Naive thymus-derived CD4-positive, alpha-beta T cell (primary cell): Measurements from ENCODE around the gene RPL7A. TPM values are rescaled to one million over a fixed set of nuclear protein-coding genes. Genes with fewer than 3 reads are reported as not detected.

ENCODE experiments used
- ATAC-seq: fragments of 150-1000 bp; cut with Tn5 transposase; 2 replicates; pipeline ENCODE4 v1.10.0; 2021; ENCODE audit warnings: mild to moderate bottlenecking, moderate library complexity
- CTCF ChIA-PET: fragments of 350-600 bp; sonication (Branson Sonifier 250); formaldehyde crosslinking; loops from one replicate; lab custom pipeline; 2021; ENCODE audit warnings: antibody characterized with exemption; lab: Charles Lee
- POLR2A ChIA-PET: fragments of 350-600 bp; sonication (Branson Sonifier 250); formaldehyde crosslinking; loops from one replicate; lab custom pipeline; 2021; ENCODE audit warnings: antibody characterized with exemption, inconsistent platforms; lab: Charles Lee
- DNase-seq, 9 donors: peaks; one replicate each; pipeline versions ENCODE4 v3.0.0 to v3.0.0-alpha.2; 2020 to 2022; ENCODE audit warnings: mixed read lengths in 1 of 9
- H3K27ac ChIP-seq: one replicate; pipeline ENCODE4 v1.7.0; 2013; ENCODE audit warnings: mild to moderate bottlenecking, low read depth, low read length, moderate library complexity
- H3K27me3 ChIP-seq, 2 donors: one replicate each; pipeline ENCODE4 v1.7.0; 2013; ENCODE audit warnings: low read length in 2 of 2, mild to moderate bottlenecking in 2 of 2, moderate library complexity in 2 of 2; ENCODE audit not compliant: control insufficient read depth in 2 of 2, insufficient read depth in 2 of 2
- H3K36me3 ChIP-seq, 3 experiments: 1 replicate in 2 of 3; 2 replicates in 1 of 3; pipeline ENCODE4 v1.7.0; 2013; ENCODE audit warnings: low read length in 3 of 3, mild to moderate bottlenecking in 3 of 3, moderate library complexity in 1 of 3; ENCODE audit not compliant: insufficient read depth in 3 of 3, control insufficient read depth in 2 of 3
- H3K4me1 ChIP-seq, 2 donors: one replicate each; pipeline ENCODE4 v1.7.0; 2013; ENCODE audit warnings: low read length in 2 of 2, mild to moderate bottlenecking in 2 of 2, moderate library complexity in 1 of 2; ENCODE audit not compliant: control insufficient read depth in 2 of 2, insufficient read depth in 2 of 2
- H3K4me3 ChIP-seq: 2 replicates; pipeline ENCODE4 v1.7.0; 2013; ENCODE audit warnings: mild to moderate bottlenecking, low read length
- H3K9me3 ChIP-seq, 3 experiments: 1 replicate in 2 of 3; 2 replicates in 1 of 3; pipeline ENCODE4 v1.7.0; 2013; ENCODE audit warnings: low read length in 3 of 3; ENCODE audit not compliant: control insufficient read depth in 2 of 3
- H3K27ac Mint-ChIP-seq, 9 donors: one replicate each; pipeline ENCODE4 v1.8.0; 2020 to 2022; ENCODE audit warnings: mixed read lengths in 9 of 9, mild to moderate bottlenecking in 8 of 9, moderate library complexity in 5 of 9, inconsistent platforms in 2 of 9
- H3K27me3 Mint-ChIP-seq, 5 donors: one replicate each; pipeline ENCODE4 v1.8.0; 2021 to 2022; ENCODE audit warnings: mixed read lengths in 5 of 5, mild to moderate bottlenecking in 1 of 5
- H3K36me3 Mint-ChIP-seq, 5 donors: one replicate each; pipeline ENCODE4 v1.8.0; 2020 to 2022; ENCODE audit warnings: mixed read lengths in 5 of 5, mild to moderate bottlenecking in 3 of 5, inconsistent platforms in 1 of 5
- H3K4me1 Mint-ChIP-seq, 7 donors: one replicate each; pipeline ENCODE4 v1.8.0; 2020 to 2022; ENCODE audit warnings: mixed read lengths in 7 of 7, mild to moderate bottlenecking in 3 of 7, inconsistent platforms in 1 of 7
- H3K4me3 Mint-ChIP-seq, 10 donors: one replicate each; pipeline ENCODE4 v1.8.0; 2020 to 2022; ENCODE audit warnings: mild to moderate bottlenecking in 10 of 10, mixed read lengths in 10 of 10, moderate library complexity in 6 of 10, inconsistent platforms in 2 of 10
- H3K9me3 Mint-ChIP-seq, 11 donors: one replicate each; pipeline ENCODE4 v1.8.0; 2020 to 2022; ENCODE audit warnings: mixed read lengths in 11 of 11, mild to moderate bottlenecking in 4 of 11, inconsistent platforms in 1 of 11, moderate library complexity in 1 of 11
- intact Hi-C, 2 donors: fragments of 100-400 bp; cut with micrococcal nuclease; formaldehyde crosslinking; loops; one replicate each; pipeline ENCODE4 v1.15.1; 2023
- polyA plus RNA-seq, 2 donors: library from polyadenylated mRNA; unstranded; fragments of 300-500 nt; fragmentation: Illumina TruSeq; gene quantifications; one replicate each; pipeline ENCODE4 v1.2.3, GENCODE V29; 2021
- total RNA-seq, 6 experiments: library from RNA in 5 of 6; stranded (reverse) in 5 of 6; gene quantifications; 1 replicate in 5 of 6; 2 replicates in 1 of 6; pipeline ENCODE4 v1.2.3 and lab custom pipeline; 2021 to 2026

The RPL7A gene
- total and polyA plus RNA-seq, 7 experiments from 2014 or later = 1,347 to 2,815 (median 2,127) TPM

GRCh38 chr9:133344071-133344470 lies 3.9 kb upstream of the RPL7A start:
- POLR2A ChIA-PET = interaction anchor here (0.9 to 2.2 kb wide), 3 partner anchors 8 to 12 kb away, joined by 3 to 15 read pairs (median 4); partner anchors contain the start of genes SURF1 and SURF2
- peaks cover 39 to 57% (median 46%) of the 10 kb centered on the region in 7 donors for H3K4me1 Mint-ChIP-seq

DNA sequence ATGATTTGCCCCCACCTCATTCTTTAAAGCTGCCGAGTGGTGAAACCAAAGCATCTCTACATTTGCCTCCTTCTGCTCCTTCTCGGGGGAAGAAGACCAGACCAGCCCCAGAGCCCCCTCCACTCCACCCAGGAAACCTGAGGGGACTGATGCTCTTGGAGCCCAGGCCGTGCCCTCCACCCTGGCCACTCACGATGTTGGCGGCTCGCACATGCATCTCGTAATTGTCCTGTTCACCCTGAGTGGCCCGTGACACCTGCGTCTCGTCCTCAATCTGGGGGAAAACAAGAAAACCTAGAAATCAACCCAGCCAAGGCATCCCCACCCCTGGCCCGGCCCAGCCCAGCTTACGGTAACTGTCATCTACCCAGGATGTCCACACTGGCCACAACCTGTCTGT lies 3.0 kb upstream of the RPL7A start:
- Mint-ChIP-seq H3K27me3 (peaks cover 0 to 2% (median 0%) of the 10 kb centered on the region in 5 donors), H3K4me3 (peak overlapping the region in 2 of 10 donors; percentile 4 to 56), H3K36me3 (peaks cover 8 to 30% (median 21%) of the 10 kb centered on the region in 5 donors), H3K4me1 (peaks cover 41 to 57% (median 46%) of the 10 kb centered on the region in 7 donors), H3K9me3 (peaks cover 0 to 2% (median 0%) of the 10 kb centered on the region in 11 donors), H3K27ac (peak overlapping the region in 2 of 9 donors; percentile 9 to 55)
- no peak overlapping the region for H3K27ac ChIP-seq
- no peak overlapping the region for H3K4me3 ChIP-seq
- peaks cover 7 to 78% (median 7%) of the 10 kb centered on the region in 3 experiments for H3K36me3 ChIP-seq
- no peaks in the 10 kb centered on the region for H3K27me3 ChIP-seq
- DNase-seq (no peak), ATAC-seq (no peak)
- H3K4me1 ChIP-seq = peaks cover 20 to 27% of the 10 kb centered on the region in 2 donors
- ChIA-PET POLR2A (interaction anchor here (3.7 kb wide), 1 partner anchor 12 kb away, joined by 27 read pairs; the partner anchor contains the start of genes SURF1 and SURF2), CTCF (no interaction called here)
- intact Hi-C loops = loop anchor here (5.0 to 10.0 kb wide), 4 partner anchors 72 to 820 kb away; partner anchors contain the start of genes BRD3 (in 1 of the 2), CACFD1 (in 1 of the 2), REXO4 (in 1 of the 2) and RNU6ATAC (in 1 of the 2)
- no peaks in the 10 kb centered on the region for H3K9me3 ChIP-seq

More at GRCh38 chr9:133344071-133344470, 3.9 kb upstream of the RPL7A start:
- Histone ChIP-seq H3K9me3 (no peaks in the 10 kb centered on the region), H3K27me3 (no peaks in the 10 kb centered on the region), H3K4me1 (peaks cover 15 to 25% of the 10 kb centered on the region in 2 donors), H3K4me3 (no peak overlapping the region), H3K36me3 (peaks cover 0 to 77% (median 4%) of the 10 kb centered on the region in 3 experiments), H3K27ac (no peak overlapping the region)
- DNase-seq (no peak), ATAC-seq (no peak)
- CTCF ChIA-PET = interaction anchor here (0.9 kb wide), 1 partner anchor 157 kb away, joined by 3 read pairs; no protein-coding TSS in a partner anchor
- Mint-ChIP-seq H3K4me3 (no peak overlapping the region), H3K36me3 (peaks cover 9 to 27% (median 23%) of the 10 kb centered on the region in 5 donors), H3K27ac (no peak overlapping the region), H3K27me3 (peaks cover 0 to 2% (median 0%) of the 10 kb centered on the region in 5 donors), H3K9me3 (no peaks in the 10 kb centered on the region)
- intact Hi-C loops = loop anchor here in 1 of 2 donors (10.0 kb wide), 1 partner anchor 821 kb away; the partner anchor contains the start of gene RNU6ATAC

- DNase-seq = no peak
- Histone ChIP-seq H3K4me1 (peaks cover 20 to 21% of the 10 kb centered on the region in 2 donors), H3K27ac (no peak overlapping the region), H3K36me3 (peaks cover 13 to 80% (median 13%) of the 10 kb centered on the region in 3 experiments), H3K4me3 (no peak overlapping the region), H3K9me3 (no peaks in the 10 kb centered on the region), H3K27me3 (no peaks in the 10 kb centered on the region)
- Mint-ChIP-seq H3K36me3 (peaks cover 8 to 30% (median 26%) of the 10 kb centered on the region in 5 donors), H3K27ac (peak overlapping the region in 1 of 9 donors; percentile 92), H3K4me1 (peaks cover 36 to 57% (median 43%) of the 10 kb centered on the region in 7 donors), H3K9me3 (peaks cover 0 to 2% (median 0%) of the 10 kb centered on the region in 11 donors), H3K27me3 (peaks cover 0 to 2% (median 0%) of the 10 kb centered on the region in 5 donors), H3K4me3 (peak overlapping the region in 6 of 10 donors; percentile 13 to 100 (median 92))
- ATAC-seq = no peak
- ChIA-PET CTCF (interaction anchor here (1.1 kb wide), 1 partner anchor 27 kb away, joined by 3 read pairs; no protein-coding TSS in a partner anchor), POLR2A (interaction anchor here (0.6 to 3.7 kb wide), 3 partner anchors 11 to 995 kb away, joined by 3 to 27 read pairs (median 3); partner anchors contain the start of genes SURF1 and SURF2)
- intact Hi-C loops = loop anchor here (5.0 to 10.0 kb wide), 4 partner anchors 72 to 819 kb away; partner anchors contain the start of genes BRD3 (in 1 of the 2), CACFD1 (in 1 of the 2), REXO4 (in 1 of the 2) and RNU6ATAC (in 1 of the 2)
Observed at GRCh38 chr9:133345596-133345995, 2.4 kb upstream of the RPL7A start.

DNA sequence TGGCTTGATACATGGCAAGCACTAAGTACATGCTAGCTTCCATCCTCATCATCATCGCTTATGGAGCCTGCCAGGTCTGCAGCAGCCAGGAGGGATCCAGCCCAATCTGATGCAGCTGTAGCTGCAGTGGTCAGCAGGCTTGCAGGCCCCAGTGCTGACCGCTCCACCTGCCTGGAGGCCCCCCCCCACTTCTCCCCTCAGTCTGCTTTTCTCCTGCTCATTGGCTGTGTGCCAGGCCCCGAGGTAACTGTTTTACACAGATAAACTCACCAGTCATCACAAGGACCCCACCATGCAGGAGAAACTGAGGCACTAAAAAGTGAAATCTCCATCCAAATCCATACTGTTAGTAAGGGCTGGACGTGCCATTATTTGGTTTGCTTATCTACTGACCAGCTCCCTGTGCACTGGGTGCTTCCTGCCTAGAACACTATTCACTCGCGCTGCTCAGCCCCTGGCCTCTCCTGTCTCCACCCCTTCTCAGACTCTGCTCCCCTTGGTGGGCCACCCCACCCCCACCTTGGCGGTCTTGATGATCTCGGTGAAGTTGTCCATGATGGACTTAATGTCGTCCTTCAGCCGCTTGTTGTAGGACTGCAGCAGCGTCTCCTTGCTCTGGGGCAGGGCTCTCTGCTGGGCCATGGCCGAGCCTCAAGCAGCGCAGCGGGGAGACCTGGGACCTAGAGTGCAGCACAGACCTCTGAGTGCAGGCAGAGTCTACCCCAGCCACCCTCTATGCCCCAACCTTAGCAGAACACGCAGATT lies 1.8 kb upstream of the RPL7A start:
- H3K36me3 Mint-ChIP-seq = peaks cover 8 to 30% (median 28%) of the 10 kb centered on the region in 5 donors
- ChIA-PET POLR2A (interaction anchor here (0.6 to 3.7 kb wide), 4 partner anchors 10 to 995 kb away, joined by 3 to 27 read pairs (median 3); partner anchors contain the start of genes SURF1 and SURF2), CTCF (interaction anchor here (1.1 kb wide), 1 partner anchor 26 kb away, joined by 3 read pairs; no protein-coding TSS in a partner anchor)
- peak overlapping the region in 8 of 9 donors; percentile 21 to 96 (median 64) for H3K27ac Mint-ChIP-seq
- Histone ChIP-seq H3K27ac (peak overlapping the region; percentile 98), H3K36me3 (peaks cover 13 to 80% (median 19%) of the 10 kb centered on the region in 3 experiments), H3K4me3 (peak overlapping the region; percentile 66), H3K27me3 (no peaks in the 10 kb centered on the region), H3K9me3 (no peaks in the 10 kb centered on the region), H3K4me1 (peaks cover 19 to 20% of the 10 kb centered on the region in 2 donors)
- H3K4me3 Mint-ChIP-seq = peak overlapping the region; percentile 84 to 100 (median 94)
- DNase-seq (no peak), ATAC-seq (no peak)
- H3K9me3 Mint-ChIP-seq = peaks cover 0 to 2% (median 0%) of the 10 kb centered on the region in 11 donors
- intact Hi-C loops = loop anchor here (5.0 to 10.0 kb wide), 4 partner anchors 71 to 819 kb away; partner anchors contain the start of genes BRD3 (in 1 of the 2), CACFD1 (in 1 of the 2), REXO4 (in 1 of the 2) and RNU6ATAC (in 1 of the 2)
- peaks cover 31 to 51% (median 40%) of the 10 kb centered on the region in 7 donors for H3K4me1 Mint-ChIP-seq
- H3K27me3 Mint-ChIP-seq = peaks cover 0 to 2% (median 0%) of the 10 kb centered on the region in 5 donors

- Mint-ChIP-seq H3K4me3 (peak overlapping the region; percentile 94 to 100 (median 98)), H3K27me3 (peaks cover 0 to 2% (median 0%) of the 10 kb centered on the region in 5 donors), H3K9me3 (peaks cover 0 to 2% (median 0%) of the 10 kb centered on the region in 11 donors), H3K36me3 (peaks cover 8 to 40% (median 38%) of the 10 kb centered on the region in 5 donors), H3K27ac (peak overlapping the region; percentile 87 to 99 (median 96)), H3K4me1 (peaks cover 23 to 43% (median 37%) of the 10 kb centered on the region in 7 donors)
- CTCF ChIA-PET = interaction anchor here (0.6 to 1.0 kb wide), 2 partner anchors 9 to 317 kb away, joined by 3 to 4 read pairs; partner anchors contain the start of genes GTF3C5, SURF1 and SURF2
- H3K4me1 ChIP-seq = peaks cover 19 to 20% of the 10 kb centered on the region in 2 donors
- H3K36me3 ChIP-seq = peaks cover 17 to 80% (median 27%) of the 10 kb centered on the region in 3 experiments
- H3K27me3 ChIP-seq = no peaks in the 10 kb centered on the region
- ATAC-seq (peak; percentile 63), DNase-seq (peak in 6 of 9 donors; percentile 24 to 65 (median 41))
- no peaks in the 10 kb centered on the region for H3K9me3 ChIP-seq
- intact Hi-C loops = loop anchor here (5.0 to 10.0 kb wide), 4 partner anchors 70 to 817 kb away; partner anchors contain the start of genes BRD3 (in 1 of the 2), CACFD1 (in 1 of the 2), REXO4 (in 1 of the 2) and RNU6ATAC (in 1 of the 2)
- peak overlapping the region; percentile 98 for H3K27ac ChIP-seq
- POLR2A ChIA-PET = interaction anchor here (0.7 to 3.7 kb wide), 13 partner anchors 8 to 132 kb away, joined by 3 to 27 read pairs (median 4); partner anchors contain the start of genes STKLD1, SURF1 and SURF2
- peak overlapping the region; percentile 93 for H3K4me3 ChIP-seq
Observed at GRCh38 chr9:133347515-133347984, 468 bp upstream of the RPL7A start.
